HS-5 (cell line): Measurements from ENCODE around the gene ACOXL.

Source experiments
- DNase-seq: peaks from one replicate; pipeline ENCODE4 v3.0.0-alpha.2; 2012; ENCODE audit warnings: low read depth

The ACOXL gene

DNA sequence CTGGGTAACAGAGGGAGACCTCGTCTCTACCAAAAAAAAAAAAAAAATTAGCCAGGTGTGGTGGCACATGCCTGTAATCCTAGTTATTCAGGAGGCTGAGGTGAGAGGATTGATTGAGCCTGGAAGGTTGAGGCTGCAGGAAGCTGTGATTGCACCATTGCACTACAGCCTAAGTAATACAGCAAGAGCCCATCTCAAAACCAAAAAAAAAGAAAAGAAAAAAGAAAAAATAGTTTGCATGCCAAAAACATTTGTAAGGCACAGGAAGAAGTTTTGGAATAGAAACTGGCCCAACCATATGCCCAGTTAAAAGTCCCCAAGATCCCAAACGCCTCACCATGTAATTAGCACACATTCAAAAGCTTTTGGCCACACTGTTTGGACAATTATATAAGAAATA is 13.4 kb upstream of the ACOXL start:
- DNase-seq = no peak

DNA sequence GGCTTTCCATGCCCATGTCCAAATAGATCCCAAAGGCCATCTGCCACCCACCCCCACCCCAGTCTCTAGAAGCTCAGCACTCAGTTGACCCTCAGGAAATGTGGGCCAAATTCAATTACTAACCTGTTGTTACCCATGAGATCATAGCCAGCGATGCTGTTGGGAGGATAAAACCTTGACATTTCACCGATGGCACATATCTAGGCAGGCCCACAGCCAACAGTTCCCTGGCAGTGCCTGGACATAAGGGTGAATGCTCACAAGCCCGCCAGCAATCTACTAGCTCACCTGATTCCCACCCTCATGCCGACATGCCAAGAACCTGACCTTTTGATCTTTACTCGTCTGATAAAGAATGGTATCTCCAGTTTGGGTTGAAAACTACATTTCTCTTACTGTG is 11.8 kb upstream of the ACOXL start:
- no peak for DNase-seq

DNA sequence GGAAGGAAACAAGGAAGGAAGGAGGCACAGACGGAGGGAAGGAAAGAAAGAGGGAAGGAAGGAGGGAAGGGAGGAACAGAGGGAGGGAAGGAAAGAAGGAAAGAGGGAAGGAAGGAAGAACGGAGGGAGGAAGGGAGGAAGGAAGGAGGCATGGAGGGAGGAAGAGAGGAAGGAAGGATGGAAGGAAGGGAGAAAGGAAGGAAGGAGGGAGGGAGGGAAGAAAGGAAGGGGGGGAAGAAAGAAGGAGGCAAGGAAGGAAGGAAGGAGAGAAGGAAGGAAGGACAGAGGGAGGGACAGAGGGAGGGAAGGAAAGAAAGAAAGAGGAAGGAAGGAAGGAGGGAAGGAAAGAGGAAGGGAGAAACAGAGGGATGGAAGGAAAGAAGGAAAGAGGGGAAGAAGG is 7.6 kb upstream of the ACOXL start:
- DNase-seq = no peak

DNA sequence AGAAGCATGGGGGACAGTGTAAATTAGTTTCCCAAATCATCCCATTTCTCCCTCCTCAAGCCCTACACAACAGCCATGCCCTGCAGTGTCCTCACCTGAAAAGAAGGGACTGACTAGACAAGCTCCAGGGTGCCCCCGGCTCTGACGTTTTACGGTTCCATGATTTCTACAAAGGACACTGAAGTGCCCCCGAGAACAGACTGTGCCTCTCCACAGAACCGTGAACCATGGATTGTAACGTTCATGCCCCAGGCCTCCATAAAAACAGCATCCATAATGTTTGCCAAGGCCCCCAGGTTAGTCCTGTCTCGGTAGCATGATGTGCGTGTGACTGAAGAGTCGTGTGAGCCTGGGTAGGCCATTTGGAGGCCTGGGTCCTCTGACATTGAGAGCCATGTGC is 7.0 kb upstream of the ACOXL start:
- no peak for DNase-seq

DNA sequence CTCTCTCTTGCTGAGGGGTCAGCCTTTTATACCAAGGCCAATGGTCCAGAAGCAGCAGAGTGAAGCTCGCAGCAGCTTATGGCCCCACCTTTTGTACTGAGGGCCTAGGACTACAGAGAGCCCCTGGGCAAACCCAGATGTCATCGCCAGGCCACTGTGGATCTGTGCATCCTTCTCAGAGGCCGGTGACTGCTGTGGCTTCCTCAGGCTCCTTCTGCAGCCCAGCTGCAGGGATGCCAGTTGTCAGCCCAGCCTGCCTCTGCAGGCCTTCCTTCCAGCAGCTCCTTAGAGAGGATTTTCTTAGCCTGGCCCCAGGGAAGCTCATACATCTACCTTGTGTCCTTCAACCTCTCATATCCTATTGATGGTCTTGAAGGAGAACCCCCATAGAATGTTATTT is 6.5 kb upstream of the ACOXL start:
- DNase-seq = no peak

DNA sequence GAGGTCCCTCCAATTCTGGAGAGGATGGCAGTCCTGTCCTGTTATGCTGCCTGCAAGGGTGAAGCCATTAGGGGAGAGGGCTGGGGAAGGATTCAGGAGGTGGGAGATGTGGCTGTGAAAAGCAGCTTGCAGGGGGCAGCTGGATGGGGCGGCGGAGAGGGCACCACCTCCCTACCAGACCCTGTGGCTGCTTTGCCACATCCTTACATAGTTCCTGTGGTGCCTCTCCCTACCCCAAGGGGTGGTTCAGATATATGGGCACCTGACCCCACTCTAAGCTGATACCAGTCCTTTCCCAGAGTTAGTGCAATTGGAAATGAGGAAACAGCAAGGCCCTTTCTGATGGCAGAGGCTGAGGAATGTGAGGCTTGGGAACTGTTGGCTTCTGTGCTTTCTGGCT is 6.1 kb upstream of the ACOXL start:
- no peak for DNase-seq

DNA sequence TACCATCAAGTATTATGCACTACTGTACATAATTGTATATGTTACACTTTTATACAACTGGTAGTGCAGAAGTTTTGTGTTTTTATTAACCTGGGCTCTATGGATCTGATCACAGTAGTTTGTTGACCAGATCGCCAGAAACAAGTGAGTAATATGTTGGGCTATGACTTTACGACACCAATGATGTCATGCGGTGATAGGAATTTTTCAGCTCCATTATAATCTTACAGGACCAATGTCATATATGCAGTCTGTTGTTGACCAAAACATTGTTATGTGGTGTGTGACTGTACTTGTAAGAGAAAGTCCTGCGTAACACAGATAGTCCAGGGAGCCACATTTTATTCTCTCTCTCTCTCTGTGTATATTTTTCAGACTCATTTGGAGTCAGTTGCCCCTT is 4.5 kb upstream of the ACOXL start:
- no peak for DNase-seq

DNA sequence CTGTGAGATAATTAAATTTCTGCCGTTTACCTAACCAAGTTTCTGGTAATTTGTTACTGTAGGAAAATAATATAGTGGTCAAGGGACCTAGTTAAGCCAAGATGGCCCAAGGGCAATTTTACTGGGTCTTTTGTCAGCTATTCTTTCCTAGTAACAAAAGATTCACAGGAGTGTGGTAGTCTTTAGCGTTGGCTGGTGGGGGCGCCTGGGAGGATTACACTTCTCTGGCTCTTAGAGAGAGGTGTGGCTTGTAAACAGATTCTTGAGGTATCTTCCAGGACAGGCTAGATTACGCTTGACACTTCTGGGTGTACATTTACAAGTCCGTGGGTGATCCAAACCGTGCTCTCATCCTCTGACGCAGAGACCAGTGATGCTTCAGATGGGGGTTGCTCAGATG is 3.3 kb upstream of the ACOXL start:
- DNase-seq = no peak

DNA sequence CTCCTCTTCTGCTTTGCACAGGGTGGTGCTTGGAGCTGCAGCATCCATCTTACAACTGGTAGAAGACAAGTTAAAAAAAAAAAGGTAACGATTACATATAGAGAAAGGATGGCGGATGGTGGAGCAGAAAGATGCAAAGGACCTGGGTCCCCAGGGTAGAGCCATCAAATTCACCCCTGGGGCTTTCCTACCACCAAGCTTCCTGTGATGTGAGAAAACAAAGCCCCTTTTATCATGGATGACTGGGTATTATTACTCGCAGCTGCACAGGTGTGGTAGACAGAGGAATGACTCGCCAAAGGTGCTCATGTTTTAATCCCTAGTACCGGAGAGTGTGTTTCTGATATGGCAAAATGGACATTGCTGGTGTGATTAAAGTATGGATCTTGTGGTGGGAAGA is 1.3 kb upstream of the ACOXL start:
- DNase-seq = no peak

DNA sequence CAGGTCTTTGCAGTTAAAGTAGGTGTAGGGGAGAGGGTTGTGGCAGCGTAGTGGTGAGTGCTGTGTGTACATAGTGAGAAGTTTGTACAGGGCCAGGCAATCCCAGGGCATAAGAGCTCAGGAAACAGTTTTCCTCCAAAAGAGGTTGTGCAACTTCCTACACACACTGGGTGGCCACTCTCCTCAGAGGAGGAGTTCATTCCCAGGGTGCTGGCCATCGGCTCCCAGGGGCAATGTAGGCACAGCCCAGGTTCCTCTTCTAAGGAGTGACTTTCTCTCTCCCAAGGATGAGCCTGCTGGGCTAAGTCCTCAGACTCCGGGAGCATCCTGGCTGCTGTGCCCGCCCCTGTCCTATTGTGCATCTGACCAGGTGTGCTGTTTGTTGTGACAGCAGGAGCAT is 3.0 kb downstream of the ACOXL start:
- no peak for DNase-seq

DNA sequence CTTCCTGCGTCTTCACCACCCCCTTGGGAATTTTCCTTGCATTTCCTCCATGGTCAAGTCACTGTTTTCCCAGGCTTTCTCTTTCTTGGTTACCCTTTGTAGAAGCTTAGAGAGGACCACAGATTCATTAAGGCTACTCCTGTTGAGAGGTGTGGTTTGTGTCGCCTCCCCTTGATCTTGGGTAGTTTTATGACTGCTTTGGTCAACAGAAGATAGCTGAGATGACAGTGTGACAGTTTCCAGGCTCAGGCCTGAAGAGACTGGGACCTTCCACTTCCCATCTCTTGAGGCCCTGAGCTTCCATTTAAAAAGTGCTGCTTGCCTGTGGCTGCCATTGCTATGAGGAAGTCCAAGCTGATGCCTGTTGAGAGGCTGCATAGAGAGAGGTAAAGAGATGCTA is 5.4 kb downstream of the ACOXL start:
- DNase-seq = no peak

DNA sequence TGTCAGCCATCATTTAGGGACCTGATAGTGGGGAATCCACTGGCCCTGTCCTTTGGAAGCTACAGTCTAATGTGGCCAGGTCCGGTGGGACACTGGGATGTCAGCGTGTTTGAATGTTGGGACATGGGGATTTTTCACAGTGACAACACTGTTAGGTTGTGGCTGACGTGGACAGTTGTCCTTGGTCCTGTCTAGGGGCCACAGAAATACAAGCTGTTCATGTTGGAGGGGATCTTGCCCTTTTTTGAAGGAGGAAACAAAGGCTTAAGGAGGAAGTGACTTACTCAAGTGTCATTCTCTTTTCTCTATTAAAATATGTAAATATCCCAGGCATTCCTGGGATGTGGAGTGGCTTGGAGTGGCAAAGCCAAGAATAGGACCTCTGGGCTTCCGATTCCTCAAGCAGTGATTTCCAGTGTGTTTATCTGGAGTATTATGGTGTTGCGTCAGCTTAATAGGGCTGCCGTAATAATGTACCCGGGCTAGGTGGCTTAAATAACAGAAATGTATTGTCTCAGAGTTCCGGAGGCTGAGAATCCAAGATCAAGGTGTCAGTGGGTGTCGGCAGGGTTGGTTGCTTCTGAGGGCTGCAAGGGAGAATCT is 8.5 kb downstream of the ACOXL start:
- no peak for DNase-seq

DNA sequence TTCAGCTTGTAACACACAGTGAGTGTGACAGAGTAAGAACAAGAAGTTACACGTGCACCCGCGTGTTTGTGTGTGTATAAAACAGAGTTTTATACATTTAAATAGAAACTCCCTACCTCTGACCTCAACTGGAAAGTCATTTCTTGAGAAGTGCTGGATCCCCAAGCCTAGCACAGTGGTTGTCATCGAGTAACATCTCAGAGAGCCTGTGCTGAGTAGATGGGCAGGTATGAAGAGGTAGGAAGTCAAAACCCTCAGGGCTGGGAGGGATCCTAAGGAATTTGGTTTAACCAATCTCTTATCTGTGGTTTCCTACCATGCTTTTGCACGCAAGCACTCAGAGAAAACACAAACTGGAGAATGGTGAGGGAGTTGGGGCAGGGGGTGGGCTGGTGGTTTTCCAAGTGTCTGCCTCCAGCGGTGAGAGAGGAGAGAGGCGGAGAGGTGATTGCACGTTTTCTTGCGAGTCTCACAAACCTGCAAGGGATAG is 9.2 kb downstream of the ACOXL start:
- no peak for DNase-seq

DNA sequence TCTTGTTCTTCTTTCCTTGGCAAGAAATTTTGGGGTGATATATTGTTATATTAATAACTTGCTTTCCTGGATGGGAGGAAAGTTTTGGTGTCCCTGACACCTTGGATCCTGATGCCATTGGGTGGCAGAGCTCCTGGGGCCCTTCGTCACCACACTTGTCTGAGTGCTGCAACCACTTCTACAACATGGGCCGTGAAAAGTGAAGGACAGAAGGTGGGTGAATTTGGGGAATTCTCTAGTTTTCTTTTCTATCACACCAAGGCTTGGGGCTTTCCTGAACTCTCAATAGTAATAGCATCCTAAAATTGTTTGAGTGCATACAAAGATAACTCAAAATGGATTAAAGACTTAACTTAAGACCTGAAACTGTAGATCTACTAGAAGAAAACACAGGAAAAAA is 10.0 kb downstream of the ACOXL start:
- no peak for DNase-seq

DNA sequence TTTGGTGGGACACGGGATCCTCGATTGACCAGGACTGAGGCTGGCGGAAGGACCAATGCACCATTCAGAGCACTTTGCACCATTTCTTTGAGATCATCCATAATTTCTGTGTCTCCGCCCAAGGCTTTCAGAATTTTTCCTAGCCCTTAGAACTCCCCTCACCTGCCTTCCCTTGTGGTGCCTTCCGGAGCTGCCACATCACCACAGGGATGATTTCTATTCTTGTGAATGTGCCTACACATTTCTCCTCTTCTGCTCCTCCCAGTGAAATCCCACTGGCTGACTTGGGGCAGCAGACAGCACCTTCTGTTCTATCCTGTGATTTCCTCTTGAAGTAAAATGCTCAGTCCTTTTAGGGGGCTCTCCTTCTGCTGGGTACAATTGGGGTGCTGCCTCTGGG is 11.2 kb downstream of the ACOXL start:
- DNase-seq = no peak

DNA sequence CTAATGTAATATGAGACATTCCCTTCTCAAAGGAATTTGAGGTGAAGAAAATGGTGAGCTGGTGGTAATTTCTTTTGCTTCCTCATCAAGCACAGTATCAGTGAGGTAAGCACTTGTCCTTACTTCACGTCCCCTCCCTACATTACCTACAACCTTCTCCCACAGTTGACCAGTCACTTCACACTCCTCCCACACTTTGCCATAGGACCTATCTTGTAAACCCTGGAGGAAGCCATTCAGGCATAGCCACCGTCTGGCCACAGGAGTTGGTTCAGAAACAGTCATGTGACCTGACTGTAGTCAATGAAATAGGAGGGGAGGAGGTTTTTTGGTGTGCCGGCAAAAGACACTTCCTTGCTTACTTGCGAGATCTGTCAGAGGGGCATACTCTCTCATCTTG is 12.1 kb downstream of the ACOXL start:
- no peak for DNase-seq

DNA sequence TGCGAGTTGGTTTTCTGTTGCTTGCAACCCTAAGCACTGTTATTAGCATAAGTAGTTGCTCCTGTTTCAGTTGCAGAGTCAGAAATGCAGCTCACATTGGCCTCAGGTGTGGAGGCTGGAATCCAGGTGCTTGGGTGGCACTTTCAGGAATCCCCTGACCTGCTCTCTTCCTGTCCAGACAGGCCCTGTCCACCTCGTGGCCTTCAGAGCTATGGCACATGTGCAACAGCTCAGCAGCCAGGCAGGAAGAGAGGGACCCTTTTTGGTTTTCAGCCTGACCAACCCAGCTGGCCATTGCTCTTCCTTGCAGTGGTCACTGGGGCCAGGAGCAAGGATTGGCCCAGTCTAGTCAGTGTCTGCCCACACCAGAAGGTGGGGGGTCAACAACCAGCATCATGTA is 12.7 kb downstream of the ACOXL start:
- no peak for DNase-seq

DNA sequence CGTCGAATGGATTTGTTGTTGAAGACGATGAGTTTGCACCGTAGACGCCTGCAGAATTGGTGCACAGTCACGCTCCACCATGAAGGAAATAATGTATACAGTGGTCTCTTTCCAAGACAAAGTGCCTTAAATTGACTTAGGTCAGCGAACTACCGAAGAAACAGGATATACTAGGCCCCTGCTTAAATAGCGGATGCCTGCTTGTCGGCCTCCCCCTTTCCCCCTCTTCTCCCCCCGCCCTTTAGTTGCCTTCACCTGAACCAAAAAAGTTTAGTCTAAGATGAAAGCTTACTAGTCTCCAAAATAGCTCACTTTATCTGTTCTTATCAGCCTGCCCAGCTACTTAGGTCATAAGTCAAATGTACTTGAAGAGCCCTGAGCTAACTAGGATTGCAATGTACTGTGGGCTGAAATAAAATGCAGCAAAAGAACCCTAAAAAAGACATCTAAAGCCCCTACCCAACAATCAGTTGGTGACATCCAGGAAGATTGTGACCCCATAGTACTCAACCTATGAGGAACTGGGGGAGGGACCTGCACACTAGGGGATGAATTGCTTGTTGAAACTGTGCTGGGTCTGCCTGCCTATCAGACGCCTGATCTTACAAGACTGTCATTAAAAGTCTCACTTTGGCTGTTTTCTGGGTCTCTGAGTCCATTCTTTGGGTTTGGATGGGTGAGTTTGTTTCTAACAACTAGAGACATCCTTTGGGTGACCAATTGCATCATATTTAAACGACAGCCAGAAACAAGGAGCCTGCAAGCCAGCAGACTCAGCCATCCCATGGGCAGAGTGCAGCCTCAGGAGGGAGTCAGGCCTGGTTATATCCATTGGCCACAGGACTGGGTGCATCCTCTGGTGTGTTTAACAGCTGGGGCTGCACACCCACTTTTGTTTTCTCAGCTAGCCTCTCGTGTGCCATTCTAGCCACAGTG is 14.5 kb downstream of the ACOXL start:
- DNase-seq = no peak

DNA sequence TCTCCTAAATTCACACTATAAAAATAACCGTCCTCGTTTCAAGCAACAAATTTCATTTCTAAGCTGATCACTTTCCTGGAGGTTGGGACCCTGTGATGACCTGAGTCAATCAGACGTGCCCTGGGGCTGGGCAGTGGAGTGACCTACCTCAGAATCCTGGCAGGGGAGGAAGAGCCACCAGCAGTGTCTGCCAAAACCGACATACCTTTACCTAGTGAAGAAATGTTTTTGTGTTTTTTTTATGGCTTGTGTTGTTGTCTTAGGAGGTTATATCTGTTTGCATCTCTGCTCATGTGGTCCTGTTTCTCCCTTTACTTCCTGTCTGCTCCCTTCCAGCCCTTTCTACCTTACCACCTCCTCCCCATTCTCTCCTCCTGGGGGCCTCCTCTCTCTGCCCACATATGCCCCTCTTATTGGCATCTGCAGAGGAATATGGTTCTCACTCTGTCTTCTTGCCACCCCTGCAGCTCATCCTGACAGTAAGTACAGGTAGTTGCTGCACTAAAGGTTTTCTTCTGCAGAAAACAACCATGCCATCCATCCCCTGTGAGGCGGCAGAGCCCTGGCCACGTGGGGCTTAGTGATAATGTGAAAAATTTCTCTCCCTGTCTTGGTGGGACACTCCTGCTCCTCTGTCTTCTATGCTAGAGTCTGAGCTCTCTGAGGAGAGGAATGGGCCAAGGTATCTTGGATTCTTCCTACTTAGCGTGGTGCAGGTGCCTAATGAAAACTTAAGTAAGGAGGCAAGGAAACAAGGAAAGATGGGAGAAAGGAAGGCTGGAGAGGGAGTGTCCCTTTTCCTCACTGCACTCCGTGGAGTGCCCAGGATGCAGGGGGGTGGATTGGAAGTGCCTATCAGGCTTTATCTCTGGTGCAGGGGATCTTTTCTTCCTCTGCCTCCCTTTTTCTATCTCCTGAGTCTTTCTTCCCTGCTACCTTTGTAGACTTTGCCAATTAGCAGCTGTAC is 15.4 kb downstream of the ACOXL start:
- DNase-seq = no peak

DNA sequence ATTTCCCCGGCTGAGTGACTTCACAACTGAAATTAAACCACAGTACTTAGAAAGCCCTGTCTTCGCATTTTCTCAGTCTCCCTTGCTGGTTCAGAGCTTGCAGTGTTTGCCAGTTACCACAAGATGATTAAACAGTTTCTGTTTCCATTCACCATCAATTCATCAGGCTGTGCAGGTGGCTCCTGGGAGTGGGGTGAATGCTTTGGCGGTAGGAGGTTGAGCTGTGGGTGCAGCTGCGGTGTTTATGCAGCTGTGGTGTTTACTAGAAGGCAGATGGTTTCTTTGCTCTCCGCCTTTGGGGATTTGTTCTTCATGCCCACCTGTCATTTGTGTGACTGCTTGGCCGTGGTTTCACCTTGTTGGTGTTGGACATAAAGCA is 16.1 kb downstream of the ACOXL start:
- DNase-seq = no peak

DNA sequence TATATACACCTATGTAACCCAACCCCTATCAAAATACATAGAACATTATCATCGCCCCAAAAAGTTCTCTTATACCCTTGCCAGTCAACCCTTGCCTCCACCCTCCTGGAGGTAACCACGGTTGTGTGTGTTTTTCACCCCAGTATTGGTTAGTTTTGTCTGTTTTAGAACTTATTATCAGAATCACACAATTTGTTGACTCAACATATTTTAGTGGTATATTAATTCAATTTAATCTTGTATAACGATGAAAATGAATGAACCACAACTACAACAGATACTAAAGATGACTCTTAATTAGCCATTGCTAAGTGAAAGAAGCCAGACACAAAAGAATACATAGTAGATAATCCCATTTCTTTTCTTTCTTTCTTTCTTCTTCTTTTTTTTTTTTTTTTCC is 19.3 kb downstream of the ACOXL start:
- no peak for DNase-seq

DNA sequence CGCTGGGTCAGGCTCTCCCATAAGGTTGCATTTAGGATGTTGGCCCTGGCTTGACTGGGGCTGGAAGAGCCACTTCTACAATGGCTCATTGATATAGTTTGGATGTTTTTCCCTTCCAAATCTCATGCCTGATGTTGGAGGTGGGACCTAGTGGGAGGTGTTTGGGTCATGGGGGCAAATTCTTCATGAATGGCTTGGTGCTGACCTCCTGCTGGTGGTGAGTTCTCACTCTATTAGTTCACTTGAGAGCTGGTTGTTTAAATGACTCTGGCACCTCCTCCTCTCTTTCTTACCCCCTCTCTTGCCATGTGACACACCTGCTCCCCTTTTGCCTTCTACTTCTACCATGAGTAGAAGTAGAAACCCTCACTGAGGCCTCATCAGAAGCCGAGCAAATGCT is 20.5 kb downstream of the ACOXL start:
- no peak for DNase-seq
